ENCODE measurements around the gene NADK.

DNA sequence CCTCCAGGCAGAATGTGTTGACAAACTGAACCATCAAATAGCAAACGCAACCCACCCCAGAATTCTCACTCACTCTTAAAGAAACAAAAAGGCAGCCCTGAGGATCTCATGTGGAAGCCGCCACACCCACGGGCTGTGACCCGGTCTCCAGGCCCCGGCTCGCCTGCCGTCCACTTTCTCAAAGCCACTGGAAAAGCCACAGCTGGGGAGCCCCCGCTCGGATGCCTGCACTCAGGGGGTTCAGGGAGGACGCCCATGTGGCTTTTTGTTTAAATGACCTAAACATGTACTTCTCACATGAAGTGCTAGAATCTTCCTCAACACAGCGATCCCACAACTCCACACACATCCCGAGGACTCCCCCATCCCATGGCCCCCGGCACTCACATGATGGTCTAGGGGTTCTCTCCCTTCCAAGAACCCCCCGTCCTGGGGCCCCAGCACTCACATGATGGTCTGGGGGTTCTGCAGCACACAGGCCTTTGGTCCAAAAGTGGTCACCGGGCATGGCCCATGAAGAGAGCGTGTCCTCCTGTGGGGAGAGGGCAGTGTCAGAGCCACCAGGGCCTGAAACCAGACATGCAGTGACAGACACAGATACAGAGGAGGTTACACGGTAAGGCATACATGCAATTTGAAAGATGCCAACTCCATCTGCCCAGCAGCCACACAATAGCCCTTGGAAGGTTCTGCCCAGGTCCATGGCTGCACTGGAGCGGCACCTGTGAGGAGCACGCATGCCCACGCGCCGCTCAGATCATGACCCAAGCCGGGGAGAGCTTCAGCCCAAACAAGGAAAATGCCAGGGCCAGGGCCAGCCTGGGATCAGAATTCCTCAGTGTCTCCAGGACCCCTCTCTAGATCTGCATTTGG lies 16.5 kb downstream of the NADK start:
- TF ChIP-seq, protein P1, sequence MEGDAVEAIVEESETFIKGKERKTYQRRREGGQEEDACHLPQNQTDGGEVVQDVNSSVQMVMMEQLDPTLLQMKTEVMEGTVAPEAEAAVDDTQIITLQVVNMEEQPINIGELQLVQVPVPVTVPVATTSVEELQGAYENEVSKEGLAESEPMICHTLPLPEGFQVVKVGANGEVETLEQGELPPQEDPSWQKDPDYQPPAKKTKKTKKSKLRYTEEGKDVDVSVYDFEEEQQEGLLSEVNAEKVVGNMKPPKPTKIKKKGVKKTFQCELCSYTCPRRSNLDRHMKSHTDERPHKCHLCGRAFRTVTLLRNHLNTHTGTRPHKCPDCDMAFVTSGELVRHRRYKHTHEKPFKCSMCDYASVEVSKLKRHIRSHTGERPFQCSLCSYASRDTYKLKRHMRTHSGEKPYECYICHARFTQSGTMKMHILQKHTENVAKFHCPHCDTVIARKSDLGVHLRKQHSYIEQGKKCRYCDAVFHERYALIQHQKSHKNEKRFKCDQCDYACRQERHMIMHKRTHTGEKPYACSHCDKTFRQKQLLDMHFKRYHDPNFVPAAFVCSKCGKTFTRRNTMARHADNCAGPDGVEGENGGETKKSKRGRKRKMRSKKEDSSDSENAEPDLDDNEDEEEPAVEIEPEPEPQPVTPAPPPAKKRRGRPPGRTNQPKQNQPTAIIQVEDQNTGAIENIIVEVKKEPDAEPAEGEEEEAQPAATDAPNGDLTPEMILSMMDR (conservative IDR thresholded peaks at IDR 0.05; ENCODE audit: low read length) = no peak
- no peak for TF ChIP-seq EZH2phosphoT487 (IDR thresholded peaks at IDR 0.05; ENCODE audit: borderline replicate concordance, low read depth, low read length)

All from OCI-LY7 (cell line).